Measurements from ENCODE around the gene NUCKS1.

The NUCKS1 gene

DNA sequence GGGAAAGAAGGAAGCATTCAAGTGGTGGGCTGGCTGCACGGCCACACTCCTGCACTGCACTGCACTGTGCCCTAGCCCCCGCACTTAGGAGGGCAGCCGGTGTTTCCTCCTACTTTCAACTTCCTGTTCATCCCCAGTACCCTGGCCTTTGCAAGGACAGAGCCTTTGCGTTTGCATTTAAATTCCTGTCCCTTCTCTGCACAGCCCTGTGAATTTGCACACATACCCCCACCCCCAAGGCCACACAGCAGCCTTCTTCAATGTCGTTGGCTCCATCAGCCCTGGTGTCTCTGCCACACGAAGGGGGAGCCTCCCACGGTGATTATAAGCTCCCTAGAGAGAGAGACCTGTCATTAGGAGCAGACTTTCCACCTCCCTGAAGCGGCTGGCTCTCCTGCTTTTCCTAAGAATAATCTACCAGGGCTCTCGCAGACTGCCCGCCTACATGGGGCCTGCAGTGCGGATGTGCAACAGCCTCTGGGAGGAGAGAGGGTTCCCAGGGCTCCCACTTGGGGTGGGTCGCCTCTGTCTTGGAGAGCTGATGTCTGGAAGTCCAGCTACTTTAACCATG lies 56.5 kb downstream of the NUCKS1 start:
- no peak for DNase-seq

DNA sequence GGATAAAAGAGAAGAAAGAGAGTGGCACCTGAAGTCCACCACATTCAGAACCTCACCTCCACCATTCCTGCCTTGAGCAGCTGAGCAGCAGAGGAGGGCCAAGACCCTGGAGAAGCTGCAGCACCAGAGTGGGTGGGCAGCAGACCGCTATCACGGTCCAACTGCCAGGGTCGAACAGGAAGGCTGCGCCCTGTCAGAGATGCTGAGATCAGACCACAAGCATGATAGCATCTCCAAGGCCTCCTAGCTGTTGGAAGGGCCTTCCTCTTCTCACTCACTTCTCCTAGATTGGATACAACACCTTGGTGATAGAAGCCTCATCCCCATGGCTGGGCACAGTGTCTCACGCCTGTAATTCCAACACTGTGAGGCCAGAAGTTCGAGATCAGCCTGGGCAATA lies 57.6 kb downstream of the NUCKS1 start:
- no peak for DNase-seq

DNA sequence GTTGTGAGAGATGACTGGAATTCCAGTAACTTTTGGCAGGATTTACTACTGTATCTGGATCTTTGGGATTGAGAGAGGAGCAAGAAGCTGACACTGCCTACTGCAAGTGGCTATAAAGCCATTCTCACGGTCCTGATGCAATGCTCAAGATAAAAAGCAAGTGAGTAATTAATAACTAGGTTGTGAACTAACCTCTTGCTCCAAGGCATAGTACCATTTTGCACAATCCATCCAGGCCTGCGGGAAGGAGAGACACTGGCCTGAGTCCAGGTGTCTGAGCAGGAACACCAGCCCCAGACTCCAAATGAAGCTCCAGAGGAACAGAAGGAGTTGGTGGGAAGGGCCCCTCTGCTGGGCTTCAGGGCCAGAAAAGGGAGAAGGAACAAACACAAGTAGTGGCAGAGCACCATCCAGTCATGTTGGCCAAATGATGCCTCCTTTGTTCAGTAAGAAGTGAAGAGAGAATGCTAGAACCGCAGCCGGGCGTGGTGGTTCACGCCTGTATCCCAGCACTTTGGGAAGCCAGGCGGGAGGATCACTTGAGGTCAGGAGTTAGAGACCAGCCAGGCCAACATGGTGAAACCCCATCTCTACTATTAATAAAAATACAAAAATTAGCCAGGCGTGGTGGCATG lies 59.7 kb downstream of the NUCKS1 start:
- DNase-seq = no peak

DNA sequence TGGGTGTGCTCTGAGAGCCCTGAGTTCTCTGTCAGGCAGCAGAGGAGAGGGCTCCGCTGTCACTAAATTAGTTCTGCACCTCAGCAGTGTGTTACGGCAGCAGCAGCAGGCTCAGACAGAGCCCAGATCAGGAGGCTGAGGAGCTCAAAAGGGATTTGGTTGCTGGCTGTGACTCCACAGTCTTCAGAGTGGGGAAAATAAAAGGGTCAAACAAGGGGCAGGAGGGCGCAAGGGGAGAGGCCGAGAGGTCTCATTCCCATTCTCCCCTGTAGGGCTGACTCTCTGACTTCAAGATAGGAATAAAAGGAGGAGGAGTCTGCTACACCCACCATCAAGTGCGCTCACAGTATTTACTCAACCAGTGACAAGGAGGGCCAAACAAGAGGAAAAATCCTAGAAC lies 60.5 kb downstream of the NUCKS1 start:
- no peak for DNase-seq

DNA sequence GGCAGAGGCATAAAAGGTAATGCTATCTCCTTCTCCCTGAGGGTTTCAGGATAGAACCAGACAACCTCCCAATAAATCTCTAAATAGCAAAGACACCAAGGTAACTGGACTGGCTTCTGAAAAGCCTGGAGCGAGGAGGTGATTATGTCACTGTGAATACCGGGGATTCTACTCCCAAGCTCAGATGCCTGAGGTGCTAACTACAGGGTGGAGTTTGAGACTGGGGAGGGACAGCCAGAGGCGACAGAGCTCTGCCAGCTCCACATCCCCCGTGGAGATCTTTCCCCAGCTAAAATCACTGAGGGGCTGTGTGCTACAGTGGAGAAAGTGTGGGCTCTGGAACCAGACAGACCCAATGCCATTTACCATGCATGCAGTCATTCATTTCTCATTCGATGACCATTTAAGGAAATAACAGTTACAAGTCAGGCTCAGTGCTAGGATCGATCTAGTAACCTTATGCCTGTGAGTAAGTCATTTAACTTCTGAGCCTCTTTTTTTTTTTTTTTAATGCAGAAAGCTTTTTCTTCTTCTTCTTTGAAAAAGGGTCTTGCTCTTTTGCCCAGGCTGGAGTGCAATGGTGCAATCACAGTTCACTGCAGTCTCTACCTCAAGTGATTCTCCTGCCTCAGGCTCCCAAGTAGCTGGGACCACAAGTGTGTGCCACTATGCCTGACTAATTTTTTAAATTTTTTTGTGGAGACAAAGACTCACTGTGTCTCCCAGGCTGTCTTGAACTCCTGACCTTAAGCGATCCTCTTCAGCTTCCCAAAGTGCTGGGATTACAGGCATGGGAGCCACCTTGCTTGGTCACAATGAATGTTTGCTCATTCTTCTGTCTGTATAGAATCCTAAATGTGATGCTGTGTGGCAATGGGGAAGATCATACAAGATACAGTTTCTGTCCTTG lies 61.6 kb downstream of the NUCKS1 start:
- no peak for DNase-seq

DNA sequence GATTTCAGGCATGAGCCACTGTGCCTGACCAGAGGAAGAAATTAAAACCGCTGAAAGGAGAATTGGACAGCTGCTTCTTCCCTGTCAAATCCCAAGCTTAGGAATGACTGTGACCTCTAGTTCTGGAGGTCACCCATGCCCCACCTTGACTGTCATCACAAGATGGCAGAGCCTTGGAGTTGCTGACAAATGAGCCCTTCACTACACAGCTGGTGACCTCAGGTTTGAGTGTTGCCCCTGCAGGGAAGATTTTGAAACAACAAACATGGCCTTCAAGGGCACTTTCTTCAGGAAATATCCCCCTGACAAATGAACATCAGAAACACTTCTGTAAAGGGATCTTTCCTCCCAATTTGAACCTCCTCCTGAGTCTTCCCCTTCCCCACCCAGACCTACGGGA lies 62.7 kb downstream of the NUCKS1 start:
- DNase-seq = no peak

DNA sequence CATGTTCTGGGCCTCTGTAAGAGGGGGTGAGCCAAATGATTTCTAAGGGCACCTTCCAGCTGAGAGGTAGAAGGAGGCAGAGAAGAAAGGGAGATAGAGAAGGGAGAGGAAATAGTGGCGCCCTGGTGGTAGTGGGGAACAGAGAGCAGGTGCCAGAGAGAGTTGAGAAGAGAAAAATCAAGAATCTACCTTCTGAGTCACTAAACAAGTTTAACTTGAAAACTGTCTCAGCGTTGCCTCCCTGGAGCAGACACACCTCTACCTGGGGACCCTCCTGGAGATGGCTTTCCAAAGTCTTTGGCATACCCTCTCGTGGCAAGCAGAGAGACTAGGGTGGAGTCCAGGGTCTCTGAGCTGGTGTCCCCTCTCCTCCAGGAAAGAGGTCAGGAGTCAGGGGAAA lies 68.6 kb downstream of the NUCKS1 start:
- no peak for DNase-seq

DNA sequence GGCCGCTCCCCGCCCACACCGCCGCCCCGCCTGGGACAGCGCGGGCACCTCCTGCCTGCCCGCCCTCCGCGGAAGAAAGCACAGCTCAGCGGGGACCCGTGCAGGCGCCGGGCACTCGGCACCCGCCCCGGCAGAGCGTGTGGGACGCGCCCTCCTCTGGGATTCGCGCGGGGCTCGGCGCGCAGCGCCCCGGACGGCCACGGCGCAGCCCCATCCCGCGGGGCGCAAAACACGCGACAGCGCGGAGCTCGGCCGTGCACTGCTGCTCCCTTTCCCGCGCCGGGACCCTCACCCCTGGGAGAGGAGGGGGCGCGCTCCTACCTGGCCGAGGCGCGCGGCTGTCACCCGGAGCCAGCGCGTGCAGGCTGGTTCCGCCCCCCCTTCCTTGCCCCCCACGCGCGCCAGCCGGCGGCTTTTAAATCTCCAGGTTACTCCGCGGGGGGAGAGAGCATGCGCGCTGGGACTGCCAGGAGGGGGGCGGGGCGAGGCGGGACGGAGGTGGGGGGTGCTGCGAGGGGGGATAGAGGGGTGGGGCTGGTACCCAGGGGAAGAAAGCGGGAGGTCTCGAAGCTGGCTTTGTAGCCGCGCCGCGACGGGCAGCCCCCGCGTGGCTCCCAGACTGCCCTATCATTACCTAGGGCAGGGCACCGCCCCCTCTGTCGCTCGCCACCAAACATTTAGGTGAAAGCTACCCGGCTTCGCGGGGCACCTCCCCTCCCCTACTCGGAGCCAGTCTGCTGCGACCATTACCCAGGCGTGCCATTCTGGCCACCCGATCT lies 69.7 kb downstream of the NUCKS1 start, which contains the start of gene SLC45A3:
TSS of gene SLC45A3 (minus strand) at position 437 of the 779 bp plus-strand sequence. CDS start 15,853 bp downstream, outside the sequence.
- DNase-seq = no peak

DNA sequence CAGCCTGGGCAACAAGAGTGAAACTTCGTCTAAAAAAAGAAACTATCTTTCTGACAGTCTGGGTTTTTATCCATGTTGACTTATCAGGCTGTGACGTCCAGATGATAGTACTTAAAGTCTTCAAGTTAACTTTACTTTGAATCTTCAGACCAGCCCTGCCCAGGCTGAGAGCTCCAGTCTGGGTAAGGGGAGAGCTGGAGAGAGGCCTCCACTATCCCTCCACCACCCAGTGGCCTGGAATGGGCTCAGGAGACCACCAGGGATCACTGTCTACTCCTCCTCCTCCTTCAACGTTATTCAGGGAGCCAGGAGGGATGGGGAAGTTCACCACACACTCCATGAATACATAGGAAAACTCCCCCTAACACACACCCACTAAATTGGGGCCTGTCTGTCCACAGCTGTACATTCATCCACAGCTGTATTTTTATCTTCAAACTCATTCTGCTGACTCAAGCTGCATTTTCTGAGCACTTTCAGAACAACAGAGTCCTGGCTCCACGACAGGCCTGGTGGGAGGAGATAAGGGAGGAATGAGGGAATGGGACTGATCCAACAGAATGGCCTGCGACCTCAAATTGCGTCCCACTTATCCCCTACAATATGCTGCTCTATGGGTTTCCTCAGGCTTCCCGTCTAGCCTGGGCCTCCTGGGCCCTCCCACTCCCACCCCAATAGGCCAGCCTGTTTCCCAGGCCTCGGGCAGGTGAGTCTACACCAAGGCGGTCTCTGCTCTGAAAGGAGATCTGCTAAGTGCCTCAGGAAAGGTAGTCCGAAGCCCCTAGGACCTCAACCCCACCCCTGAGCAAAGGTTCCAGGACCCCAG lies 71.5 kb downstream of the NUCKS1 start:
- DNase-seq = no peak

DNA sequence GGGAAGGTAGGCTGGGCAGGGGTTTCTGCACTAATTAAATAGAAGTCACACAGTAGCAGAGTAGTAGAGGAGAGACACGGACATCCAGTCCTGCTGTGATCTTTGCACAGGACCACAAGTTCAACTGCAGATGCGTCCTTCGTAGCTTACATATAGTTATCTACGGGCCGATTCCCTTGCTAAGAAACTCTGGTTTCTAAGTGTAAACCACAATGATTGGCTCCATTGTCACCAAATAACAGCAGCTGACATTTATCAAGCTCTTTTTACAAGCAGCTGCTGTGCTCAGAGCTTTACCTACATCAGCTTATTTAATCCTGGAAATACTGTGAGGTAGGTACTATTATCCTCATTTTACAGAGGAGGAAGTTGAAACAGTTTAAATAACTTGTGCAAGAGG lies 72.8 kb downstream of the NUCKS1 start:
- no peak for DNase-seq

DNA sequence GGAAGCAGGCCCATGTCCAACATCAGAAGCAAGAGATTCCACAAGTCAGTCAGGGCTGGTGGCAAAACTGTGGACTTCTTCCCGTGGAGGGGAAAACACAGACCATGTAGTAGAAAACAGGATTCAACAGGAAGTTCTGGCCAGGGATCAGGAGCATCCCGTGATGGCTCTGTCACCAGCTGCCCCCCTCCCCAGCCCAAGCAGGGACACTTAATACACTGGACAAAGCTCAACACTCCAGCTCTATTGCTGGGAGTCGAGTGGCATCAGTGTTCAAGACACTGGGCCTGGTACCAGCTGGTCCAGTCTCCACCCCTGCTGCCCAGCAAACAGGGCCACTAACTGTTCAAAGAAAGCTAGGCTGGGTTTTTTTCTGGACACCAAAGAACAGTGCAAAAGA lies 73.4 kb downstream of the NUCKS1 start:
- DNase-seq = no peak

DNA sequence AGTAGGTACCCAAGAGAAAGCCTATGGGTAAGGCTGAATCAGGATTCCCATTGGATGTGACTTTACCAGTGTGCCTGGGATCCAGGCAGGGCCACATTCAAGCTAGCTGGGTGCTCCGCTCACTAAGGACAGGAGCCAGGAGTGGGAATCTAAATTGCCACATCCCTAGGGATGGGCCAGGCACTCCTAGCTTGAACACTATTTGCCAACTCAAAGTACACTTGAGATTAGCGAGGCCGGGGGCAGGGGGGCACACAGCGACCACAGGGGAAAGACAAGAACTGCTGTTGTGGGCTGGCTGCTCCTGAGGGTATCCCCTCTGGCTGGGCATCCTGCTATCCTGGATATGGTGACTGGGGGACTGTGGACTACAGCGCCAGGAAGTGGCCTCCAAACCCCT lies 74.0 kb downstream of the NUCKS1 start:
- DNase-seq = no peak

DNA sequence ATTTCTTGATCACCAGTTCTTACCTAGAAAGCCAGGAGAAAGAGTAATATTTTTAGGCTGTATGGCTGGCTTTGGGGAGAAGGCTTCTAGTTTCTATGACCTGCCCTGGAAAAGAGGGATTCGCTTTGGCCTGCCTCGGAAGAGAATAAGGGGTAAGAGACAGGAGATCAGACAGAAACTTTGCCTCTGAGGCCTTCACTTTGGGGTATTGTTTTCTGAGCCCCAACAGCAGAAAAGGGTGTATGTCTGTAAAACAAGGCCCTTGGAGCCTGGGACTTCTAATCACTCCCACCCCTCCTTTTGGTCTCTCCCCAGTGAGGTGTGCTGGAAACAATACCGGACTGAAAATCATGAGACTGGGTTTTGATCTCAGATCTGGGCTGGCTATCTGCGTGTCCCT lies 74.7 kb downstream of the NUCKS1 start:
- DNase-seq = no peak

DNA sequence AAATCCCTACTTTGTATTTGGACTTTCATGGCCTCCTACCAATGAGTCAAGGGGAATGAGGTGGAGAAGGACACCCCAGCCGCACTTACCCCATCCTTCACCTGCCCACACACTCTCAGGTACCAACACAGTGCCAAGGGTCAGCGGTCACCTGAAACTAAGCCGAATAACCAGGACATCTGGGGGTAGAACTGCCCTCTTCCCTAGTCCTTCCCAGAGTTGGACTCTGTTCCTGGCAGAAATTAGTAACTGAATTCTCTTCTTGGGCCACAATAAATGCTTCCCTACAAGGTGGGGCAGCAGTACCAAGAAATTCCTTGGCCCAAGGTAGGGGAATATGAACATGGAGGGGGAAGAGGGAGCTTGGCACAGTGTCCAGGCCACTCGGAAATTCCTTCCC lies 77.0 kb downstream of the NUCKS1 start:
- no peak for DNase-seq

DNA sequence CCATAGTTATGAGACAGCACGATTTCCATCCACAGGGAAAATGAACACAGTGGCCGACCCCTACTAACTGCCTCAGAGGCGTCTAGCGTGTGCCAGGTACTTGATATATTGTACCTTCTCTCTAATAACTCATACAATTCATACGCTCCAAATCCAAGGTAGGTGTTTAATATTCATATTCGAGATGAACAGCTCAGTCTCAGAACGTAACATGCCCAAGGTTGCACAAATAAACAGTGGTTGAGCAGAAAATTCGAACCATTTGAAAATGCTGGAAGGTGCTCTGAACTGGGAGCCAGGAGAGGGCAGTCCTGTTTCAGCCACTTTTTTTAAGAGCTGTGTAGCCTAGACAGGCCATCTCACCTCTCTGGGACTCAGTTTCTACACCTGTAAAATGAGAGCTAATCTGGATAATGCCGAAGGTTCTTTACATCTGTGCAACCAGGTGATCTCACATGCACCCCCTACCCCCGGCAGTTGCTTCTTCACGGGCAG lies 77.5 kb downstream of the NUCKS1 start:
- no peak for DNase-seq

DNA sequence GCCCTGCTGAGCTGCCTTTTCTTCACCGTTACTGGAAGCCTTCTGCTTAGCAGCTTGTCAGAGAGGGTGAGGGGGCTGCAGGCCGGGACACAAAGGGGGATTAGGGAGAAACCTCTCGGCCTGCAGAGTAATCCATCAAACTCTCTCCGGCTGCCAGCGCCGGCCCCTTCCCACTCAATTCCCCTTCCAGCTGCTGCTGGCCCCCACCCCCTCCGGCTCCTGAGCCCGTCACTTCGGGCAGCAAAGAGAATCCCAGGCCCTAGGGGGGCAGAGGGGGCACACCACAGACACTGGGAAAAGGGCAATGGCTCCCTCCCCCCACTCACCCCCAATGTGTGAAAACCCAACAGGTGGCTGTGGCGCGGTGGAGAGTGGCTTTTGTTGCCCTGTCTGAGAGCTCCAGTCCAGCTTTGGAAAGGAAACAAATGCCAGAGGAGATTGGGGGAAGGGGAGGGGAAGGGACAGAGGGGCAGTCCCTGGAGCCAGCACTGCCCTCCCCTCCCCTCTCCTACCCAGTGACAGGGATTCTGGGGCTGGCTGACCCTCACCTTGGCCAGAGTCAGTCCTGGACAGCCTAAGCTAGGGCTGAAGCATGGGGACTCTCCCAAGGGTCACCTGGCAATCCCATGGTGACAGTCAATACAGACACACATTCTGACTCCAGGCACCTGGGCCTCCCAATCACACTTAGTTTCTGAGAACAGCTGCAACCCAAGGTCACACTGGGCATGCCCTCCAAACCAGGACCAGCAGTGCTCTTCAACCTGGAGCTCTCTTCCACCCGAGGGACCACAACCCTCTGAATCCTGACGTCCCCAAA lies 79.2 kb downstream of the NUCKS1 start:
- no peak for DNase-seq

DNA sequence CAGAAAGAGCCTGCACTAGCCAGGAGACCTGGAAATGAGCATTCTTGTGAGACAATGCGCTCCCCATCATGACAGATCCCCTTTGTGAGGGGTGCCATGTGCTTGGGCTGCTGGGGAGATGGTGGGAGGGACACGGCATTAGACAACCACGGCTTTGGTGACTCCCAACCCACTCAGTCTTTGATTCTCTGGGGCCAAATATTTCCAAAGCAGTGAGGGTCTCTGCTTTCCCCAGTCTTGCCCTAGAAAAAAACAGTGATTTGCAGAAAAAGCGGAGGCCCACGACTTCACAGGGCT lies 79.9 kb downstream of the NUCKS1 start:
- DNase-seq = no peak

DNA sequence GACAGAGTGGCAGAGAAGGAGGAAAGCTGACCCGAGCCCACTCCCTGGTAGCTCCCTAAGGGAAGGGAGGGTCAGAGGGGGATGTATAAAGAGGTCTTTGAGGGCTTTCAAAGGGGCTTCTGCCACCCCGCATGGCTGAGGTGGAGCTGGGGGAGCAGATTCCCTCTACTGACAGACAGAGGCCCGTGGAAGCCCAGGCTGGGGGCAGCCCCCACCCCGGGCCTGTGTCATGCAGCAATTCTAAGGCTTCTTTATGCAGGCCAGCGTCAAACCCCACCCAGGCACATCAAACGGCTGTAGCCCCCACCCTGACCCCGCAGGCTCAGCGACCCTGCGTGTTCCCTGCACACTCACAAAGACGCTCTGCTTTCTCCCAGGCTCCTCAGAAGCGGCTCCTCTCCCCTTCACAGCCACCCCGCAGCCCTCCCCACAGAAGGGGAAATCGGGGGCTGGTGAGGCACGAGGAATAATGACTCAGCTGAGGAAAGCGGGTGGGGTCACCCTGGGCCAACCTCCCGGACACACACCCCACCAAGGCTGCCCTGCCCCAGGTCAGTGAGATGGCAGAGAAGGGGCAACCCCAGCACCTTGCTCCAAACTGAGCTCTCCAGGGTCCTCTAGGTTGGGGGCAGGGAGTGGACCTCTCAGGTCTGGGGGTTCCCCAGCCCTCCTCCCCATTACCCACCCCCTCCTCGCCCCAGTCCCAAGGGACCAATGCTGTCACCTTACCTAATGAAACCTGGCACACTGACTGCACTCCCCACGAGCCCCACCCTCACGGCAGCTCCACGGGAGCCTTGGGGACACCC lies 80.4 kb downstream of the NUCKS1 start:
- DNase-seq = no peak

DNA sequence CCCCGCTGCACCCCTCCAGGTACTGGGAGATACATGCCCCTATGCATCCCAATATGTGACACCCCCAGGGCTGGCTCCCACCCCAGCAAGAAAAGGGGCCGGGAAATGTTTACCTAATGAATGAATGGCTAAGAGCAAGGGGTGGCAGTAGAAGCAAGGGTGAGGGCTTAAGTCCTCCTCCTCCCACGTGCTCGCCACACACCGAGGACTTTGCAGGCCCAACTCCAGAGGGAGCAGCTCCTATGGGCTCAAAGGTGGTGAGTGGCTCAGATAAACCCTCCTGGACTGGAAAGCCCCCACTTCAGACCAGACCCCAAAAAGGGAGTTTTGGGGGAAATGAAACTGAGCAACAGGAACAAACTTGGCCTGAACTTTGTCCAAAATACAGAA lies 81.0 kb downstream of the NUCKS1 start:
- no peak for DNase-seq

DNA sequence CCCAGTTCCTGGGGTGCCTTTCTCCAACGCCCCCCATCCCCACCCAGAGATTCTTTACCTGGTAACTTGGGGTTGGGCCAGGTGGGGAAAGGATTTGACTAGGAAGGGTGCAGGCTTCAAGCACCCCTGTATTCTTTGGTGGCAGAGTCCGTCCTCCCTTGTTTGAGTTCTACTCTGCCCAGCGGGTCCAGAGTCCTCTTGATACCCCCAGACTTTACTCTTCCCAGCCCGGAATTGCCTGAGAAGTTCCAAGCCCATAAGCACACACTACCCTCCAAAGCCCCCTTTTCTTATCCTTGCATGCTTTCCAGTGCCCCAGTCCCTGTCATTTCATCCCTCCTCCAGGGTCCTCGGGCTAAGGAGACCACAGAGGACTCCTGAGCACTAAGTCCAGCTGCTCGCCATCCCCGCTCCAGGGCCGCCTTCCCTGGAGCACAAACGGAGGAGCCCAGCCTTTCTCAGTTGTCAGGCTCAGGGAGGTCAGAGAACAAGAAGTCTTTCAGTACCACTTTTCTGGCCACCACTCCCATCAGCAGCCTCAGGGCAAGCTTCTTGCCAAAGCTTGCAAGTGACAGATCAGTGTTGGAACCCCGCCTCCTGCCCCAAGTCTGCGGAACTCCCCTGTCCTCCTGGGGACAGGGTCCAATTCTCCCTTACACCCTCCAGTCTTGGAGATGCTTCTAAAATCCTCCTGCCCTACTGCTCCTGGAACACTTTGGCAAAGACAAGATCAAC lies 81.9 kb downstream of the NUCKS1 start:
- no peak for DNase-seq
